Activated naive CD8-positive, alpha-beta T cell (primary cell): ENCODE results near the gene LRRC59.

Experiments used
- H3K27ac Mint-ChIP-seq: one replicate; pipeline ENCODE4 v1.8.0; 2021; ENCODE audit warnings: mixed read lengths
- H3K27me3 Mint-ChIP-seq: one replicate; pipeline ENCODE4 v1.8.0; 2021; ENCODE audit warnings: mixed read lengths
- H3K36me3 Mint-ChIP-seq: one replicate; pipeline ENCODE4 v1.8.0; 2021; ENCODE audit warnings: mixed read lengths
- H3K4me1 Mint-ChIP-seq: one replicate; pipeline ENCODE4 v1.8.0; 2021; ENCODE audit warnings: low read depth, mixed read lengths
- H3K4me3 Mint-ChIP-seq: one replicate; pipeline ENCODE4 v1.8.0; 2021; ENCODE audit warnings: mild to moderate bottlenecking, mixed read lengths
- H3K9me3 Mint-ChIP-seq: one replicate; pipeline ENCODE4 v1.8.0; 2021; ENCODE audit warnings: low read depth, mixed read lengths

LRRC59 gene

GRCh38 chr17:50397111-50397918 is at the start of gene LRRC59:
TSS of gene LRRC59 (minus strand) at chr17:50397523. CDS start at chr17:50397317, 206 bp downstream.
- H3K9me3 Mint-ChIP-seq = no peaks in the 10 kb centered on the region
- peak within 1 kb of the TSS; percentile 99 for H3K4me3 Mint-ChIP-seq
- H3K27me3 Mint-ChIP-seq = no peaks in the 10 kb centered on the region
- H3K36me3 Mint-ChIP-seq = peaks cover 6% of the 10 kb centered on the region
- peaks cover 31% of the 10 kb centered on the region for H3K4me1 Mint-ChIP-seq
- H3K27ac Mint-ChIP-seq = peak within 1 kb of the TSS; percentile 95

GRCh38 chr17:50445730-50446325 is 48.5 kb upstream of the LRRC59 start:
- Mint-ChIP-seq H3K4me1 (no peaks in the 10 kb centered on the region), H3K36me3 (peaks cover 4% of the 10 kb centered on the region), H3K4me3 (no peak overlapping the region), H3K9me3 (no peaks in the 10 kb centered on the region), H3K27ac (no peak overlapping the region), H3K27me3 (no peaks in the 10 kb centered on the region)

- no peak overlapping the region for H3K27ac Mint-ChIP-seq
Observed at GRCh38 chr17:50444841-50445715, 47.8 kb upstream of the LRRC59 start.

GRCh38 chr17:50443505-50443974 is 46.2 kb upstream of the LRRC59 start:
- no peaks in the 10 kb centered on the region for H3K36me3 Mint-ChIP-seq
- no peaks in the 10 kb centered on the region for H3K9me3 Mint-ChIP-seq
- no peak overlapping the region for H3K27ac Mint-ChIP-seq
- no peaks in the 10 kb centered on the region for H3K27me3 Mint-ChIP-seq
- H3K4me1 Mint-ChIP-seq = no peaks in the 10 kb centered on the region
- H3K4me3 Mint-ChIP-seq = no peak overlapping the region

More at GRCh38 chr17:50444841-50445715, 47.8 kb upstream of the LRRC59 start:
- Mint-ChIP-seq H3K4me1 (no peaks in the 10 kb centered on the region), H3K4me3 (no peak overlapping the region), H3K9me3 (no peaks in the 10 kb centered on the region), H3K27me3 (no peaks in the 10 kb centered on the region), H3K36me3 (no peaks in the 10 kb centered on the region)

- Mint-ChIP-seq H3K36me3 (peaks cover 3% of the 10 kb centered on the region), H3K27ac (no peak overlapping the region), H3K27me3 (no peaks in the 10 kb centered on the region), H3K9me3 (no peaks in the 10 kb centered on the region), H3K4me3 (no peak overlapping the region), H3K4me1 (no peaks in the 10 kb centered on the region)
Observed at GRCh38 chr17:50440838-50441829, 43.8 kb upstream of the LRRC59 start.

- Mint-ChIP-seq H3K4me3 (no peak overlapping the region), H3K4me1 (no peaks in the 10 kb centered on the region), H3K27ac (no peak overlapping the region)
Observed at GRCh38 chr17:50440172-50440837, 43.0 kb upstream of the LRRC59 start.

GRCh38 chr17:50439008-50439407 is 41.7 kb upstream of the LRRC59 start:
- Mint-ChIP-seq H3K4me3 (no peak overlapping the region), H3K27me3 (no peaks in the 10 kb centered on the region), H3K27ac (no peak overlapping the region), H3K9me3 (no peaks in the 10 kb centered on the region), H3K36me3 (peaks cover 3% of the 10 kb centered on the region), H3K4me1 (no peaks in the 10 kb centered on the region)

More at GRCh38 chr17:50440172-50440837, 43.0 kb upstream of the LRRC59 start:
- H3K9me3 Mint-ChIP-seq = no peaks in the 10 kb centered on the region
- no peaks in the 10 kb centered on the region for H3K27me3 Mint-ChIP-seq
- peaks cover 3% of the 10 kb centered on the region for H3K36me3 Mint-ChIP-seq

- no peak overlapping the region for H3K4me3 Mint-ChIP-seq
- H3K27me3 Mint-ChIP-seq = no peaks in the 10 kb centered on the region
- no peaks in the 10 kb centered on the region for H3K4me1 Mint-ChIP-seq
- H3K27ac Mint-ChIP-seq = no peak overlapping the region
- H3K9me3 Mint-ChIP-seq = no peaks in the 10 kb centered on the region
- peaks cover 3% of the 10 kb centered on the region for H3K36me3 Mint-ChIP-seq
Observed at GRCh38 chr17:50437409-50437808, 40.1 kb upstream of the LRRC59 start.

- no peak overlapping the region for H3K4me3 Mint-ChIP-seq
- H3K27me3 Mint-ChIP-seq = no peaks in the 10 kb centered on the region
- H3K4me1 Mint-ChIP-seq = peaks cover 6% of the 10 kb centered on the region
- H3K9me3 Mint-ChIP-seq = no peaks in the 10 kb centered on the region
- peaks cover 3% of the 10 kb centered on the region for H3K36me3 Mint-ChIP-seq
- H3K27ac Mint-ChIP-seq = no peak overlapping the region
Observed at GRCh38 chr17:50432125-50432762, 34.9 kb upstream of the LRRC59 start.

- Mint-ChIP-seq H3K4me1 (peaks cover 14% of the 10 kb centered on the region), H3K27ac (no peak overlapping the region), H3K4me3 (no peak overlapping the region), H3K9me3 (no peaks in the 10 kb centered on the region), H3K27me3 (no peaks in the 10 kb centered on the region), H3K36me3 (no peaks in the 10 kb centered on the region)
Observed at GRCh38 chr17:50430821-50431618, 33.7 kb upstream of the LRRC59 start.

- Mint-ChIP-seq H3K9me3 (no peaks in the 10 kb centered on the region), H3K27ac (no peak overlapping the region), H3K4me1 (peaks cover 20% of the 10 kb centered on the region), H3K36me3 (no peaks in the 10 kb centered on the region), H3K4me3 (no peak overlapping the region), H3K27me3 (no peaks in the 10 kb centered on the region)
Observed at GRCh38 chr17:50429793-50430192, 32.5 kb upstream of the LRRC59 start.

GRCh38 chr17:50428831-50429424 is 31.6 kb upstream of the LRRC59 start:
- no peaks in the 10 kb centered on the region for H3K36me3 Mint-ChIP-seq
- peaks cover 20% of the 10 kb centered on the region for H3K4me1 Mint-ChIP-seq
- no peak overlapping the region for H3K4me3 Mint-ChIP-seq
- no peaks in the 10 kb centered on the region for H3K27me3 Mint-ChIP-seq
- no peak overlapping the region for H3K27ac Mint-ChIP-seq
- no peaks in the 10 kb centered on the region for H3K9me3 Mint-ChIP-seq
